HG02870 (cell line): ENCODE results near the gene GZMM.

ENCODE experiments used
- ATAC-seq: cut with Tn5 transposase; IDR thresholded peaks from one replicate; pipeline ENCODE4 v1.9.1; 2021; ENCODE audit warnings: mild to moderate bottlenecking, moderate library complexity; ENCODE audit not compliant: unreplicated experiment

The GZMM gene

GRCh38 chr19:511101-511851 is 32.6 kb upstream of the GZMM start:
- no peak for ATAC-seq

- ATAC-seq, result no peak
These were observed 31.1 kb upstream of the GZMM start for GRCh38 chr19:512547-513365.

GRCh38 chr19:513368-514165 is 30.3 kb upstream of the GZMM start:
- ATAC-seq, result no peak

- no peak for ATAC-seq
These were observed 29.6 kb upstream of the GZMM start for GRCh38 chr19:514166-514663.

GRCh38 chr19:517721-518597 is 25.9 kb upstream of the GZMM start:
- no peak for ATAC-seq

- no peak for ATAC-seq
These were observed 25.1 kb upstream of the GZMM start for GRCh38 chr19:518598-519231.

GRCh38 chr19:519449-519865 is 24.4 kb upstream of the GZMM start:
- no peak for ATAC-seq

GRCh38 chr19:522726-523125 is 21.1 kb upstream of the GZMM start:
- ATAC-seq, result no peak

- no peak for ATAC-seq
These were observed 19.7 kb upstream of the GZMM start for GRCh38 chr19:524062-524674.

- no peak for ATAC-seq
These were observed 18.8 kb upstream of the GZMM start for GRCh38 chr19:525029-525428.

GRCh38 chr19:525857-526419 is 17.9 kb upstream of the GZMM start:
- no peak for ATAC-seq

- no peak for ATAC-seq
These were observed 13.5 kb upstream of the GZMM start for GRCh38 chr19:530134-531008.

GRCh38 chr19:531009-531752 is 12.7 kb upstream of the GZMM start:
- peak; percentile 54 for ATAC-seq

- peak; percentile 15 for ATAC-seq
These were observed 11.9 kb upstream of the GZMM start, which contains the start of gene CDC34 for GRCh38 chr19:531753-532560. Gene CDC34 (plus strand): TSS chr19:531760. CDS start chr19:531932, 172 bp downstream.

- ATAC-seq, result no peak
These were observed 11.1 kb upstream of the GZMM start for GRCh38 chr19:532561-533363.
